ENCODE data around the gene DCAF11. TPM values are rescaled to one million over a fixed set of nuclear protein-coding genes. Genes with fewer than 3 reads are reported as not detected.
"Not testable (repeated sequence)": the region's sequence is repeated elsewhere in the genome, so short reads cannot be mapped to it uniquely, and the experiment has no call there.

DCAF11 gene
- total RNA-seq, 1 donor from 2014 or later: 63.3 TPM

DNA sequence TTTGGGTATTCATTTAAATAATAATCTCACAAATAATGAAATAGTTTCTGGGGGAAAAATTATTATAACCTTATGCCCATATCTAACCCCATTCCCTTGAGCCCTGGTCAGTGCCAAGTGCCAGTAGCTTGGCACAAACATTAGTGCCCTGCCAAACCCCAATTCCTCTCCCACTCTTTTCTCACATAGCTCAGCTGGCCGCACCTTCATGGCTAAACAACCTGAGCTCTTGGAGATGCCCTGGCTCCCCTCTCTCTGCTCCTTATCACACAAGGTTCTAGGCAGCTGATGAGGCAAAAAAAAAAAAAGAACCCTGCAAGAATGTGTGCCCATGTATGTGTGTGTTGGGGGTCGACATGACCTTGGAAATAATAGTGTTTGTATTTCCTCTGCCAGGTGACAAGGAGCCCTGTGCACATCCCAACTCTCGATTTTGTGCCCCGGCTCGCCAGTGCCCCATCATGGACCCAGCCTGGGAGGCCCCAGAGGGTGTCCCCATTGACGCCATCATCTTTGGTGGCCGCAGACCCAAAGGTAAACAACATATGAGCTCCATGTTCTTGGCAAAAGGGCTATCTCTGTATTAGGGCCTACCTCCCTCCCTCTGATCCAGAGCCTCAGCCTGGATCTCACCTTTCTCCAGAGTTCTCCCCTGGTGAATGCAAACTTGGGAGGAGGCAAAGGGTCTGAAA is 12.1 kb upstream of the DCAF11 start:
- no peak for DNase-seq (ENCODE audit: low read depth)
- TF ChIP-seq, protein P1, sequence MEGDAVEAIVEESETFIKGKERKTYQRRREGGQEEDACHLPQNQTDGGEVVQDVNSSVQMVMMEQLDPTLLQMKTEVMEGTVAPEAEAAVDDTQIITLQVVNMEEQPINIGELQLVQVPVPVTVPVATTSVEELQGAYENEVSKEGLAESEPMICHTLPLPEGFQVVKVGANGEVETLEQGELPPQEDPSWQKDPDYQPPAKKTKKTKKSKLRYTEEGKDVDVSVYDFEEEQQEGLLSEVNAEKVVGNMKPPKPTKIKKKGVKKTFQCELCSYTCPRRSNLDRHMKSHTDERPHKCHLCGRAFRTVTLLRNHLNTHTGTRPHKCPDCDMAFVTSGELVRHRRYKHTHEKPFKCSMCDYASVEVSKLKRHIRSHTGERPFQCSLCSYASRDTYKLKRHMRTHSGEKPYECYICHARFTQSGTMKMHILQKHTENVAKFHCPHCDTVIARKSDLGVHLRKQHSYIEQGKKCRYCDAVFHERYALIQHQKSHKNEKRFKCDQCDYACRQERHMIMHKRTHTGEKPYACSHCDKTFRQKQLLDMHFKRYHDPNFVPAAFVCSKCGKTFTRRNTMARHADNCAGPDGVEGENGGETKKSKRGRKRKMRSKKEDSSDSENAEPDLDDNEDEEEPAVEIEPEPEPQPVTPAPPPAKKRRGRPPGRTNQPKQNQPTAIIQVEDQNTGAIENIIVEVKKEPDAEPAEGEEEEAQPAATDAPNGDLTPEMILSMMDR (IDR thresholded peaks at IDR 0.05; ENCODE audit: insufficient read depth, low read length, poor library complexity, severe bottlenecking): no peak
- Histone ChIP-seq H3K36me3 (ENCODE audit: control insufficient read depth, insufficient read depth, low read length) (peaks cover 4% of the 10 kb centered on the region), H3K27me3 (ENCODE audit: control insufficient read depth, insufficient read depth, low read length) (no peaks in the 10 kb centered on the region), H3K4me3 (ENCODE audit: low read depth, low read length) (no peak overlapping the region)

DNA sequence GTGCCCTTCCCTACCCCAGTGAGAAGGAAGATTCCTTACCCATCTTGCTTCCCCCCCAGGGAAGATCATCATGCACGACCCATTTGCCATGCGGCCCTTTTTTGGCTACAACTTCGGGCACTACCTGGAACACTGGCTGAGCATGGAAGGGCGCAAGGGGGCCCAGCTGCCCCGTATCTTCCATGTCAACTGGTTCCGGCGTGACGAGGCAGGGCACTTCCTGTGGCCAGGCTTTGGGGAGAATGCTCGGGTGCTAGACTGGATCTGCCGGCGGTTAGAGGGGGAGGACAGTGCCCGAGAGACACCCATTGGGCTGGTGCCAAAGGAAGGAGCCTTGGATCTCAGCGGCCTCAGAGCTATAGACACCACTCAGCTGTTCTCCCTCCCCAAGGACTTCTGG is 11.1 kb upstream of the DCAF11 start:
- no peak for DNase-seq (ENCODE audit: low read depth)
- H3K4me3 ChIP-seq (ENCODE audit: low read depth, low read length): no peak overlapping the region
- H3K36me3 ChIP-seq (ENCODE audit: control insufficient read depth, insufficient read depth, low read length): peaks cover 4% of the 10 kb centered on the region
- TF ChIP-seq, protein P1 (IDR thresholded peaks at IDR 0.05; ENCODE audit: insufficient read depth, low read length, poor library complexity, severe bottlenecking): no peak
- H3K27me3 ChIP-seq (ENCODE audit: control insufficient read depth, insufficient read depth, low read length): no peaks in the 10 kb centered on the region

DNA sequence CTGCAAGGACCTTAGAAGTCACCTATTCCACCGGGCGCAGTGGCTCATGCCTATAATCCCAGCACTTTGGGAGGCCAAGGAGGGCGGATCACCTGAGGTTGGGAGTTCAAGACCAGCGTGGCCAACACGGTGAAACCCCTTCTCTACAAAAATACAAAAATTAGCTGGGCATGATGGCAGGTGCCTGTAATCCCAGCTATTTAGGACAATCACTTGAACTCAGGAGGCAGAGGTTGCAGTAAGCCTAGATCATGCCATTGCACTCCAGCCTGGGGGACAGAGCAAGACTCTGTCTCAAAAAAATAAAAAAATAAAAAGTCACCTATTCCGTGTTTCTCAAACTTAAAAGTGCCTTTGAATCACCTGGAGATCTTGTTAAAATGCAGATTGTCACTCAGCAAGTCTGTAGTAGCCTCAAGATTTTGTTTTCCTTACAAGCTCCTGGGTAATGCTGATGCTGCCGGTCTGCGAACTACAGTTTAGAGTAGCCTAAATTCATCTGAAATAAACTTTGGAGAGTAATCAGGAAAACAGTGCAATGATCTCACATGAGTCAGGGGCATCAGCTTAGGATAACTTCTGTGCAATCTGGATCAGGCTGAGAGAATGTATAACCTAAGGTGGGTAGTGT is 8.9 kb upstream of the DCAF11 start:
- H3K4me3 ChIP-seq (ENCODE audit: low read depth, low read length); H3K36me3 ChIP-seq (ENCODE audit: control insufficient read depth, insufficient read depth, low read length); DNase-seq (ENCODE audit: low read depth); H3K27me3 ChIP-seq (ENCODE audit: control insufficient read depth, insufficient read depth, low read length): not testable (repeated sequence)

DNA sequence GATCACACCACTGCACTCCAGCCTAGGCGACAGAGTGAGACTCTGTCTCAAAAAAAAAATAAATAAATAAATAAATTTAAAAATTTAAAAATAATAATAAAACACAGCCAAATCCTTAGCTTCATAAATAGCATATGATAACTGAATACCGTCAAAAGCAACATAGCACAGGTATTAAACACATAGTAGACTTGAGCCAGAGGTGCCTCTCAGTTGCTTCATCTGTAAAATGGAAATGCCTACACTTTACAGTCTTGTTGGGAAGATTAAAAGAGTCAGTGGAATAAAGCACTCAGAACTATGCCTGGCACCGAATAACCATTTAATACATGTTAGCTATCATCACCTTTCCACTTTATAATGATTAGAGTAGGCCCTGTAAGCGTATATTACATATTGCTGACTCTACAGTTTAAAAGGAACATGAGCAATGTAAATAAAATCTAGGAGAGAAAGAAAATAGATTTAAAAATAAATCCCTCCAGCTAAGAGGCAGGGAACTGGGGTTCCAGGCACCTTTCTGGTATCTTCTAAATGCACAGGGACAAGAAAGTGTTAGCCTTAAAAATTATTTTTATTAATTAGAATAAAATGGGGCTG is 7.8 kb upstream of the DCAF11 start:
- Histone ChIP-seq H3K27me3 (ENCODE audit: control insufficient read depth, insufficient read depth, low read length) (no peaks in the 10 kb centered on the region), H3K36me3 (ENCODE audit: control insufficient read depth, insufficient read depth, low read length) (no peaks in the 10 kb centered on the region), H3K4me3 (ENCODE audit: low read depth, low read length) (no peak overlapping the region)
- TF ChIP-seq, protein P1 (IDR thresholded peaks at IDR 0.05; ENCODE audit: insufficient read depth, low read length, poor library complexity, severe bottlenecking): no peak
- DNase-seq (ENCODE audit: low read depth): no peak

DNA sequence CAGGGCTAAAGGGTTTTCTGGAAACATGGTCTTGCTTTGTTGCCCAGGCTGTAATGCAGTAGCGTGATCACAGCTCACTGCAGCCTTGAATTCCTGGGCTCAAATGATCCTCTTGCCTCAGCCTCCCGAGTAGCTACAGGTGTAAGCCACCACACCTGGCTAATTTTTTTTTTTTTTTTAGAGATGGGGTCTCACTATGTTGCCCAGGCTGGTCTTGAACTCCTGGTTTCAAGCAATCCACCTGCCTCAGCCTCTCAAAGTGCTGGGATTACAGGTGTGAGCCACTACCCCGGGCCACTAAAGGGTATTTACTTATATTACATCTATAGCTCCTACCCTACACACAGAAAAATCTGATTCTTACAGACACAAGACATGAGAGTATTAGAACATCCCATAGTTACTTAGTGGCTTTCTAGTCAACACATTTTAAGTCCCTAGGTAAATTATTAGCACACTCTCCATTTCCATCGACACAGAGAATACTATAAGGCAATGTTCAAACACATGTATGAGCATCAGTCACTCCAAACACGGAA is 6.2 kb upstream of the DCAF11 start:
- Histone ChIP-seq H3K36me3 (ENCODE audit: control insufficient read depth, insufficient read depth, low read length) (no peaks in the 10 kb centered on the region), H3K27me3 (ENCODE audit: control insufficient read depth, insufficient read depth, low read length) (no peaks in the 10 kb centered on the region), H3K4me3 (ENCODE audit: low read depth, low read length) (no peak overlapping the region)
- TF ChIP-seq, protein P1 (IDR thresholded peaks at IDR 0.05; ENCODE audit: insufficient read depth, low read length, poor library complexity, severe bottlenecking): no peak
- DNase-seq (ENCODE audit: low read depth): no peak

DNA sequence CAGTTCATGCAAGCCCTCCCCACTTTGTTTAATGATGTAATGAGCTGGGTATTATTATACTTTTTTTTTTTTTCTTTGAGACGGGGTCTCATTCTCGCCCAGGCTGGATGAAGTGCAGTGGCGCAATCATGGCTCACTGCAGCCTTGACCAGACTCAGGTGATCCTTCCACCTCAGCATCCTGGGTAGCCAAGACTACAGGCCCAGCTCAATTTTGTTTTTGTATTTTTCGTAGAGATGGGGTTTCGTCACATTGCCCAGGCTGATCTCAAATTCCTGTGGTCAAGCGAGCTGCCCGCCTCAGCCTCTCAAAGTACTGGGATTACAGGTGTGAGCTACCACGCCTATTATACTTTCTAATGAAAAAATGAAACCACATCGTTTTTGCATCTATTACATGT is 4.5 kb upstream of the DCAF11 start:
- DNase-seq (ENCODE audit: low read depth): no peak
- TF ChIP-seq, protein P1 (IDR thresholded peaks at IDR 0.05; ENCODE audit: insufficient read depth, low read length, poor library complexity, severe bottlenecking): no peak
- Histone ChIP-seq H3K27me3 (ENCODE audit: control insufficient read depth, insufficient read depth, low read length) (no peaks in the 10 kb centered on the region), H3K36me3 (ENCODE audit: control insufficient read depth, insufficient read depth, low read length) (no peaks in the 10 kb centered on the region), H3K4me3 (ENCODE audit: low read depth, low read length) (no peak overlapping the region)

All from kidney epithelial cell (primary cell).